ENCODE results near the gene ZBTB7C.

ZBTB7C gene

GRCh38 chr18:48061781-48062570 is 347.2 kb downstream of the ZBTB7C start:
- Histone ChIP-seq H3K27me3 (peaks cover 50% of the 10 kb centered on the region), H3K36me3 (no peaks in the 10 kb centered on the region), H3K27ac (no peak overlapping the region), H3K9me3 (no peaks in the 10 kb centered on the region), H3K4me1 (ENCODE audit: control insufficient read depth in 1 of 2, insufficient read depth in 1 of 2, low read depth in 1 of 2, low read length in 1 of 2) (no peaks in the 10 kb centered on the region), H3K4me3 (ENCODE audit: low read depth in 1 of 2, low read length in 1 of 2) (no peak overlapping the region)
- no peak for TF ChIP-seq CTCF (IDR thresholded peaks at IDR 0.05)

GRCh38 chr18:48060970-48061369 is 348.2 kb downstream of the ZBTB7C start:
- TF ChIP-seq CTCF (IDR thresholded peaks at IDR 0.05): no peak
- Histone ChIP-seq H3K27me3 (peaks cover 60% of the 10 kb centered on the region), H3K4me1 (ENCODE audit: control insufficient read depth in 1 of 2, insufficient read depth in 1 of 2, low read depth in 1 of 2, low read length in 1 of 2) (no peaks in the 10 kb centered on the region), H3K36me3 (no peaks in the 10 kb centered on the region), H3K9me3 (no peaks in the 10 kb centered on the region), H3K4me3 (ENCODE audit: low read depth in 1 of 2, low read length in 1 of 2) (no peak overlapping the region), H3K27ac (no peak overlapping the region)

- Histone ChIP-seq H3K27ac (no peak overlapping the region), H3K36me3 (no peaks in the 10 kb centered on the region), H3K27me3 (peaks cover 67% of the 10 kb centered on the region), H3K4me3 (ENCODE audit: low read depth in 1 of 2, low read length in 1 of 2) (no peak overlapping the region), H3K9me3 (no peaks in the 10 kb centered on the region), H3K4me1 (ENCODE audit: control insufficient read depth in 1 of 2, insufficient read depth in 1 of 2, low read depth in 1 of 2, low read length in 1 of 2) (no peaks in the 10 kb centered on the region)
- no peak for TF ChIP-seq CTCF (IDR thresholded peaks at IDR 0.05)
Measured at GRCh38 chr18:48060346-48060745, 348.8 kb downstream of the ZBTB7C start.

- no peaks in the 10 kb centered on the region for H3K9me3 ChIP-seq
- H3K4me3 ChIP-seq (ENCODE audit: low read depth in 1 of 2, low read length in 1 of 2): no peak overlapping the region
- no peaks in the 10 kb centered on the region for H3K36me3 ChIP-seq
- peaks cover 75% of the 10 kb centered on the region for H3K27me3 ChIP-seq
- H3K4me1 ChIP-seq (ENCODE audit: control insufficient read depth in 1 of 2, insufficient read depth in 1 of 2, low read depth in 1 of 2, low read length in 1 of 2): no peaks in the 10 kb centered on the region
- no peak overlapping the region for H3K27ac ChIP-seq
- TF ChIP-seq CTCF (IDR thresholded peaks at IDR 0.05): no peak
Measured at GRCh38 chr18:48059455-48060010, 349.6 kb downstream of the ZBTB7C start.

- TF ChIP-seq CTCF (IDR thresholded peaks at IDR 0.05): no peak
- Histone ChIP-seq H3K27me3 (peaks cover 85% of the 10 kb centered on the region), H3K4me3 (ENCODE audit: low read depth in 1 of 2, low read length in 1 of 2) (no peak overlapping the region)
Measured at GRCh38 chr18:48058486-48058885, 350.7 kb downstream of the ZBTB7C start.

More at GRCh38 chr18:48058486-48058885, 350.7 kb downstream of the ZBTB7C start:
- no peaks in the 10 kb centered on the region for H3K36me3 ChIP-seq
- H3K9me3 ChIP-seq: no peaks in the 10 kb centered on the region
- H3K27ac ChIP-seq: no peak overlapping the region
- H3K4me1 ChIP-seq (ENCODE audit: control insufficient read depth in 1 of 2, insufficient read depth in 1 of 2, low read depth in 1 of 2, low read length in 1 of 2): no peaks in the 10 kb centered on the region

All from neutrophil (primary cell).